Measurements from ENCODE around the gene ARAP1.

GRCh38 chr11:72773696-72774095 lies 21.5 kb upstream of the ARAP1 start:
- TF ChIP-seq REST (IDR thresholded peaks at IDR 0.05; ENCODE audit: insufficient replicate concordance, low read depth) (no peak), SPI1 (IDR thresholded peaks at IDR 0.05; ENCODE audit: borderline replicate concordance, low read depth) (no peak)
